Cardiac muscle cell (in vitro differentiated cells and primary cell): Measurements from ENCODE around the gene CEP164. TPM values are rescaled to one million over a fixed set of nuclear protein-coding genes. Genes with fewer than 3 reads are reported as not detected.

Experiments
- DNase-seq, 2 donors: peaks; one replicate each; pipeline versions ENCODE4 v3.0.0 to v3.0.0-alpha.2; 2010 to 2017; ENCODE audit warnings: low read depth in 1 of 2, low spot score in 1 of 2
- H3K27ac ChIP-seq: fragments of 200-600 bp; sonication (generic); 2 replicates; pipeline ENCODE4 v1.5.1; 2016
- H3K27me3 ChIP-seq: fragments of 200-600 bp; sonication (generic); 2 replicates; pipeline ENCODE4 v1.6.0; 2016; ENCODE audit warnings: control low read depth
- H3K36me3 ChIP-seq: fragments of 200-600 bp; sonication (generic); 2 replicates; pipeline ENCODE4 v1.5.1; 2016; ENCODE audit warnings: control low read depth
- H3K4me1 ChIP-seq: fragments of 200-600 bp; sonication (generic); 2 replicates; pipeline ENCODE4 v1.8.1; 2017; ENCODE audit warnings: low read depth, mild to moderate bottlenecking, mixed run types
- H3K4me3 ChIP-seq: fragments of 200-600 bp; sonication (generic); 2 replicates; pipeline ENCODE4 v1.5.1; 2016; ENCODE audit warnings: mild to moderate bottlenecking
- H3K9me3 ChIP-seq: fragments of 200-600 bp; sonication (generic); 2 replicates; pipeline ENCODE4 v1.5.1; 2017; ENCODE audit warnings: low read depth, mild to moderate bottlenecking, control low read depth
- polyA plus RNA-seq: library from polyadenylated mRNA; unstranded; fragments of >200 nt; fragmentation: Nextera tagmentation; extraction: Ambion mirVana; gene quantifications from 2 replicates; pipeline ENCODE4 v1.2.1, GENCODE V29; 2016
- total RNA-seq: library from RNA; depleted of rRNA; stranded (reverse); fragments of >200 nt; gene quantifications from 2 replicates; pipeline ENCODE4 v1.2.3, GENCODE V29; 2016
- TF ChIP-seq, protein P1 (sequence below): IDR thresholded peaks from 2 replicates; pipeline ENCODE4 v1.5.1; 2012; ENCODE audit warnings: low read depth, mild to moderate bottlenecking, low read length

Gene CEP164
- total and polyA plus RNA-seq, 2 experiments from 2014 or later = 22.6 to 31.8 TPM

GRCh38 chr11:117426941-117427340 lies 99.3 kb downstream of the CEP164 start:
- no peak overlapping the region for H3K4me3 ChIP-seq
- DNase-seq = no peak
- peaks cover 5% of the 10 kb centered on the region for H3K27me3 ChIP-seq
- no peak overlapping the region for H3K27ac ChIP-seq
- H3K9me3 ChIP-seq = no peaks in the 10 kb centered on the region
- H3K4me1 ChIP-seq = no peaks in the 10 kb centered on the region
- H3K36me3 ChIP-seq = no peaks in the 10 kb centered on the region
- TF ChIP-seq, protein P1, sequence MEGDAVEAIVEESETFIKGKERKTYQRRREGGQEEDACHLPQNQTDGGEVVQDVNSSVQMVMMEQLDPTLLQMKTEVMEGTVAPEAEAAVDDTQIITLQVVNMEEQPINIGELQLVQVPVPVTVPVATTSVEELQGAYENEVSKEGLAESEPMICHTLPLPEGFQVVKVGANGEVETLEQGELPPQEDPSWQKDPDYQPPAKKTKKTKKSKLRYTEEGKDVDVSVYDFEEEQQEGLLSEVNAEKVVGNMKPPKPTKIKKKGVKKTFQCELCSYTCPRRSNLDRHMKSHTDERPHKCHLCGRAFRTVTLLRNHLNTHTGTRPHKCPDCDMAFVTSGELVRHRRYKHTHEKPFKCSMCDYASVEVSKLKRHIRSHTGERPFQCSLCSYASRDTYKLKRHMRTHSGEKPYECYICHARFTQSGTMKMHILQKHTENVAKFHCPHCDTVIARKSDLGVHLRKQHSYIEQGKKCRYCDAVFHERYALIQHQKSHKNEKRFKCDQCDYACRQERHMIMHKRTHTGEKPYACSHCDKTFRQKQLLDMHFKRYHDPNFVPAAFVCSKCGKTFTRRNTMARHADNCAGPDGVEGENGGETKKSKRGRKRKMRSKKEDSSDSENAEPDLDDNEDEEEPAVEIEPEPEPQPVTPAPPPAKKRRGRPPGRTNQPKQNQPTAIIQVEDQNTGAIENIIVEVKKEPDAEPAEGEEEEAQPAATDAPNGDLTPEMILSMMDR = no peak

GRCh38 chr11:117427356-117427874 lies 99.8 kb downstream of the CEP164 start:
- Histone ChIP-seq H3K27me3 (peaks cover 5% of the 10 kb centered on the region), H3K9me3 (no peaks in the 10 kb centered on the region), H3K4me1 (no peaks in the 10 kb centered on the region), H3K27ac (no peak overlapping the region), H3K4me3 (no peak overlapping the region), H3K36me3 (no peaks in the 10 kb centered on the region)
- DNase-seq = no peak
- TF ChIP-seq, protein P1 = no peak

- TF ChIP-seq, protein P1 = no peak
- H3K4me3 ChIP-seq = no peak overlapping the region
- DNase-seq = no peak
- H3K9me3 ChIP-seq = no peaks in the 10 kb centered on the region
- H3K4me1 ChIP-seq = no peaks in the 10 kb centered on the region
- H3K27ac ChIP-seq = no peak overlapping the region
- peaks cover 5% of the 10 kb centered on the region for H3K27me3 ChIP-seq
- no peaks in the 10 kb centered on the region for H3K36me3 ChIP-seq
Observed at GRCh38 chr11:117428186-117428855, 100.7 kb downstream of the CEP164 start.

DNA sequence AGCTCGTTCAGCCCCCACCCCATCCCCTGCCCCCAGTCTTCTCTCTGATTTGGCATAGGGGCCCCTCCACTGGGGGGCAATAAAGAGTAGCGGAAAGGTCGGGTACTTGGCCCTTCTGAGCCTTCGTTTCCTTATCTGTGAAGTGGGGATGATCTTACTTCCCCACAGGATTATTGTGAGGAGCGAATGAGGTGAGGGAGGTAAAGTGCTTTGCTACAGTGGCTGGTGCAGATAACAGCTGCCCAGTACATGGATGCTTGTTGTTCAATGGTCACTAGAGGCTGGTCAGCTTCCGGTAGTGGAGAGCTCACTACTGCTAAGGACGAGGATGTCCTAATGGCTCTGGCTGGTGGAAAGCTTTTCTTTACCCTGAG lies 101.2 kb downstream of the CEP164 start:
- TF ChIP-seq, protein P1 = no peak
- Histone ChIP-seq H3K27ac (no peak overlapping the region), H3K36me3 (no peaks in the 10 kb centered on the region), H3K4me3 (no peak overlapping the region), H3K9me3 (no peaks in the 10 kb centered on the region), H3K27me3 (peaks cover 5% of the 10 kb centered on the region), H3K4me1 (no peaks in the 10 kb centered on the region)
- DNase-seq = no peak

GRCh38 chr11:117430293-117430955 lies 102.8 kb downstream of the CEP164 start:
- TF ChIP-seq, protein P1 = no peak
- Histone ChIP-seq H3K27me3 (peaks cover 5% of the 10 kb centered on the region), H3K36me3 (no peaks in the 10 kb centered on the region), H3K4me1 (no peaks in the 10 kb centered on the region), H3K4me3 (no peak overlapping the region), H3K9me3 (no peaks in the 10 kb centered on the region), H3K27ac (no peak overlapping the region)
- DNase-seq = no peak
